T-helper 2 cell (primary cell): ENCODE measurements around the gene ADAMTS2.
"Not testable (repeated sequence)": the region's sequence is repeated elsewhere in the genome, so short reads cannot be mapped to it uniquely, and the experiment has no call there.

Source experiments
- DNase-seq, 5 experiments: peaks; one replicate each; pipeline versions ENCODE4 v3.0.0 to v3.0.0-alpha.2; 2012 to 2022

The ADAMTS2 gene

GRCh38 chr5:179296150-179296821 is 49.0 kb downstream of the ADAMTS2 start:
- DNase-seq: no peak

DNA sequence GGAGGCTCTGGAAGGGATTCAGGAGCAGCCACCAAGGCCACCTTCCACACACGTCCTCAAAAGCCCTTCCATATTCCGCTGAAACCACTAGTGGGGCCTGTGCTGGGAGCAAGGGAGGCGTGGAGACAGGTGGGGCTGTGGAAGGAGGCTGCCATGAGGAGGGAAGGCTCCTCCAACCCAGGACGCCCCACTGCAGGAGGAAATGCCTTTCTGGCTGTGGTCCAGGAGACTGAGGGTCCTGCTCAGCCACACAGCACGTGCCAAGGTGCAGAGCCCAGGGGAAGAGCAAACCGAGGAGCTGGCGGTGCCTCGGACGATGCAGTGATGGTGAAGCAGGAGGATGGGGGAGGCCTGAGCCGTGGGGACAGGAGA is 49.5 kb downstream of the ADAMTS2 start:
- no peak for DNase-seq

GRCh38 chr5:179294891-179295777 is 50.1 kb downstream of the ADAMTS2 start:
- DNase-seq: no peak

DNA sequence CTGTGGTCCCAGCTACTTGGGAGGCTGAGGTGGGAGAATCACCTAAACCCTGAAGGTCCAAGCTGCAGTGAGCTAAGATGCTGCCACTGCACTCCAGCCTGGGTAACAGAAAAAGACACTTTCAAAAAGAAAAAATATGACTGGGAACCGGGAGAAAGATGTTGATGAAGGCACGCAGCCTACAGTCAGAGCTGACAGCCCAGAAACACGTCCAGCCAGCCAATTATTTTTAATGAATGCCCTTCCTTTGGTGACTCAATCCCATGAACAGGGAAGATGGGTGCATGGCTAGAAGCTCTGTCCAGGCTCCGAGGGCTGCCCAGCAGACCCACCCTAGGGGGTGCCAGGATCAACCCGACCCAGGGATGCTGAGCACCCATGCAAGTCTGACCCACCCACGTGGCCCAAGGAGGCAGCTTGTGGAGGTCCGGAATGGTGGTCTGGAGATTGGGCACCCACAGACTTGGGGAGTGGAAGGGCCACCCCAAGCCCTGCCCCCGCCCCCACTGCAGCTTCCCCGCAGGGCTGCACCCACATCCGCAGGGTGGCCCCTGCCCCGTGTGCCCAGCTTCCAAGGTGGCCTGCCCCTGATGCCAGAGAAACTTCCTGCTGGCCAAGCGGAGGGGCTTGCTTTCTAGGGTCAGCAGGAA is 51.0 kb downstream of the ADAMTS2 start:
- no peak for DNase-seq

DNA sequence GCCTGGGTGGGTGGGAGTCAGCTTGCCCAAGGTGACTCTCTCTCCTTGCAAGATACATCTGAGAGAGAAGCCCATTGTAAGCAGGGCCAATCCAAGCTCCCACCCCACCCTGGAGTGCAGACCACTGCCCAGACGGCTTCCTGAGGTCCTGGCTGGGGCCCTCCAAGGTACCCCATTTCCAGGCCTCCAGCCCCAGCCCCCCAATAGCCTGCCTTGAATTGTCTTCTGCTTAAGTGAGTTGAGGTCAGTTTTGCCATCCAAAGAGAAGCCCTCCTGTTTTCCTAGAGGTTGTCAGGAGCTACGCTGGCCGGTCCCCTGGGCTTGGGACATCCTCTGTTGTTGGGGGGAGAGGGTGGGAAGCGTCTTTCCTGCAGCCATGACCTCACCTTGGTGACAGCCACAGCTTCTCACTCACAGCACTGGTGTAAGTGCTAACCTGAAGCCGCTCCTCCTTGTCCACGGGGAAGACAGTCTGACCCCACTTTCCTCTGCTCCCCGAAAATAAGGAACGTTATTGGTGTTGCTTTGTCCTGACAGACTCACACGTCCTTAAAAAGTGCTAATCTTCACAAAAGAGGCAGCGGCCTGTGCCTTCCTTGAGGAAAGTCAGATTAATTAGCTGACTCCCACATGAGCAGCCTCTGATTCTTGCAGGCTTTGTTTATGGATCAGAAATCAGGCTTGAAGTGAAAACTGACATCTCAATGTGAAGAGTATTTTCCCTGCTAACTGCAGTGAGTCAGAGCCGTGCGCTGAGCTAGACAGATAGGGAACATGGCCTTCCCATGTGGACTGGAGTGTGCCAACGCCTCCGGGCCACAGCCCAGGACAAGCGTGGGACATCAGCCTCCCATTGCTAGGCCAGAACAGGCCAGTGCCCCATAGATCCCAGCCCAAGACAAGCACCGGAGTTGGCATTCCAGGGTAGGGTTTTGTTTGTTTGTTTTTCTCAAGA is 52.3 kb downstream of the ADAMTS2 start:
- no peak for DNase-seq

DNA sequence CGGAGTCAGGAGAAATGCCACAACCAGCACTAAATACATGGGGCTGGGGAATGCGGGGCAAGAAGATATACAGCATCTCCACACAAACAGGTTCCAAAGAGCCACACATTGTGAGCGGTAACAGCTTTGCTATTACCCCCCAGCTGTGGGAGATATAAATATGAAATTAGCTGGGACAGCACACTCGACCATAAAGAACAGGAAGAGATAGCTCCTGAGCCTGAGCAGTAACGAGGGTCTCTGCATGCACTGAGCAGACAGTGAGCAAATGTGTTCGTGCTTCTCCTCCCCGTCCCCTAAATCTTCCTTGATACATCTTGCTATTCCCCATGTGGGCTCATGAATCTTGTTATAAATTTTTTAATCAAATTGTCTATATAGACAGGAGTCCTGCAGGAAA is 53.1 kb downstream of the ADAMTS2 start:
- no peak for DNase-seq

DNA sequence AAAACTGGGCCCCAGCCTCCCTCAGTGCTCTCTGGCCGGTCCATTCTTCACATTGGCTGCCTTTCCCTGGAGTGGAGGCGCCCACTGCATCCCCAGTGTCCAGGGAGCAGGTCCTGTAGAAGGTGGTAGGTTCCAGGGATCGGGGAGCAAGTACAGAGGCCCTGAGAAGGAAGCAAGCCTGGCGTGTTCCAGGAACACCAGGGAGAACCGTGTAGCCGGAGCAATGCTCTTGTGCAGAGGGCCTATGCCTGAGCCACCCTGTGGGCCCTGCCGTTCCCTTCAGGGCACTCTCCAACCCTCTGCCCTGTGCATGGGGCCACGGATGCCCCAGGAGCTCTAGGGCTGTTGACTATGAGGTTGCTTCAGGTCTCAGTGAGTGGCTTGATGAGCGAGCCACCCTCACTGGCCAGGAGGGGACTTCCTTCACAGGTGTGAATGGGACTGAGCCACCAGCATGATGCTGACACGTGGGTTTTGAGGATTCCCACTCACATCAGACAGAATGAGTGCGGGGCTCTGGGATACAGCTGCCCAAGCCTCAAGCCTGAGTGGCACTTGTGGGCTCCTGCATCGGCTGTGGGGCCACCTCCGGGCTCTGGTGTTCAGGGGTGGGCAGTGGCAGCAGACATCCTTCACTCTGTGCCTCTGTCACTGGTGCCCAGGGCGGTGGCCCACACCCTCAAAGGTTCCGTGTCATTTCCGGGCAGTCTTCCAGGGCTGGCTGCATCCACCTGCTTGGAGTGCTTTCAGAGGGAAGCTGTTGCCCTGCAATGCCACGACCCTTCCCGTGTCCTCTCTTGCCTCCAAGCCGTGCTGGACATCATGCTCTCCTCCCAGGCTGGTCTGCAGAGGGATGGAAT is 54.4 kb downstream of the ADAMTS2 start:
- DNase-seq: no peak

- no peak for DNase-seq
Measured at GRCh38 chr5:179289756-179290385, 55.4 kb downstream of the ADAMTS2 start.

DNA sequence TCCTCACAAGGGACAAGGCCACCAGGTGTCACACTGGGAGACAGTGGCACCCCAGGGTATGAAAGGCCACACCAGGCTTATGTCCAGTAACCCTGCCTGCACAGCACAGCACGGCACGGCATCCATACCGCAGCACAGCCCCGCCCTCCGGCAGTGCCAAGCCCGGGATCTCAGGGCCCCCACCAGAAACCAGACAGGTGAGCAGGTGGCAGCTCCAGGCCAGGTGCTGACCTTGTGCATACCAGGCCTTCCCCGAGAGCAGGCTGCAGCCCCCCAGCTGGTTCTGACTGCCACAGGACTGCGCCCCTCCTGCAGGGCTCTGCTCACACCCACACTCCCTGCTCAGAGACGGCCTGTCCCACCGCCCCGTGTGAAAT is 56.5 kb downstream of the ADAMTS2 start:
- DNase-seq: no peak

- no peak for DNase-seq
Measured at GRCh38 chr5:179288101-179288808, 57.0 kb downstream of the ADAMTS2 start.

DNA sequence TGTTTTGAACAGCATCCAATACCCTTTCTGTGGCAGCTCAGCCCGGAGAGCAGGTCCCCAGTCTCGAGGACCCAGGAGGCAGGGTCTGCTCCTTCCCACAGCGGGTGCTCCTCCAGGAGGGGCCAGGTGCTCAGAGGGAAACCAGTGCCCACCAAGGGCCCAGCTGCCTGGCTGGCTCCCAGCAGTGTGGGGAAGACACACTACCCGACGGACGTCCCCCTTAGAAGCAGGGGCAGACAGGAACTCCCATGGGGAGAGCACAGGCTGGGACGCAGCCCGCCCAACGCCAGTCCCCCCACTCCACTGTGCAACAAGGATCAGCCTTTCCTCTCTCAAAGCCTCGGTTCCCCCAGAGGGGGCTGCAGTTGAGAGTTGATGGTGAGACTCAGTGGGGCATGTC is 57.6 kb downstream of the ADAMTS2 start:
- DNase-seq: no peak

GRCh38 chr5:179287071-179287470 is 58.2 kb downstream of the ADAMTS2 start:
- no peak for DNase-seq

GRCh38 chr5:179285776-179286162 is 59.5 kb downstream of the ADAMTS2 start:
- DNase-seq: not testable (repeated sequence)

- no peak for DNase-seq
Measured at GRCh38 chr5:179284751-179285631, 60.3 kb downstream of the ADAMTS2 start.

DNA sequence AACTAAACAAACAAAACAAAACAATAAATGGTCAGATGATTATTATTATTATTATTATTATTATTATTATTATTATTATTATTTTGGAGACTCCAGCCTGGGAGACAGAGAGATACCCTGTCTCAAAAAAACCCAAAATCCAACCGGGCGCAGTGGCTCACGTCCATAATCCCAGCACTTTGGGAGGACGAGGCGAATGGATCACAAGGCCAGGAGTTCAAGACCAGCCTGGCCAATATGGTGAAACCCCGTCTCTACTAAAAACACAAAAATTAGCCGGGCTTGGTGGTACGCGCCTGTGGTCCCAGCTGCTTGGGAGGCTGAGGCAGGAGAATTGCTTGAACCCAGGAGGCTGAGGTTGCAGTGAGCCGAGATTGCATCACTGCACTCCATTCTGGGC is 61.4 kb downstream of the ADAMTS2 start:
- not testable (repeated sequence) for DNase-seq

DNA sequence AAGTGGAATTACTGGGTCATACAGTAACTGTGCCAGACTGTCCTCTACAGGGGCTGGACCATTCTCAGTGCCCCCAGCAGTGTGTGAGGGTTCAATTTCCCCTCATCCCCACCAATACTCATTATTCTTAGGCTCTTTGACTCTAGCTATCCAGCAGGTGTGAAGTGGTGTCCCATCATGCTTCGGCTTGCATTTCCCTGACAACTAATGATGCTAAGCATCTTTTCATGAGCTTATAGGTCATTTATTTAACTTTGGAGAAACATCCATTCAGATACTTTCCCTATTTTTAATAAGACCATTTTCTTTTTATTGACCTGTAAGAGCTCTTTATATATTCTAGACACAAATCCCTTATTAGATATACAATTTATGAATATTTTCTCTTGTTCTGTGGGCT is 63.6 kb downstream of the ADAMTS2 start:
- DNase-seq: no peak

DNA sequence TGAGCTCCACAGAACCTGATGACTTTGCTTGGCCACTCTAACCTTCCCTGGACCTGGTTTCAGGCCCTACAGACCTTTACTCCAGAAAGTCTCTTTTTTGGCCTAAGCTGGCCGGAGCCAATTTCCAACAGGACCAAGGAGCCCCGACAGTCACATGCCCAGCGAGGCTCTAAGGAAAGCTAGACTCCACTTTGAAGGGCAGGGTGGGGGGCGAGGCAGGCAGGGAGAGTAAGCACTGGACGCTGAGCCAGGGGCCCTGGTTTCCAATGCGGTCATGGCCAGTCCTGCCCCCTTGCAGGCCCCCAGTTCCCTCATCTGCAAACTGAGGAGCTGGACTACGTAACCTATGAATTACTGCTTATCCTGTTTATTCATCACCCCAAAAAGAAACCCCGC is 65.2 kb downstream of the ADAMTS2 start:
- DNase-seq: no peak

GRCh38 chr5:179279347-179280094 is 65.7 kb downstream of the ADAMTS2 start:
- DNase-seq: no peak

DNA sequence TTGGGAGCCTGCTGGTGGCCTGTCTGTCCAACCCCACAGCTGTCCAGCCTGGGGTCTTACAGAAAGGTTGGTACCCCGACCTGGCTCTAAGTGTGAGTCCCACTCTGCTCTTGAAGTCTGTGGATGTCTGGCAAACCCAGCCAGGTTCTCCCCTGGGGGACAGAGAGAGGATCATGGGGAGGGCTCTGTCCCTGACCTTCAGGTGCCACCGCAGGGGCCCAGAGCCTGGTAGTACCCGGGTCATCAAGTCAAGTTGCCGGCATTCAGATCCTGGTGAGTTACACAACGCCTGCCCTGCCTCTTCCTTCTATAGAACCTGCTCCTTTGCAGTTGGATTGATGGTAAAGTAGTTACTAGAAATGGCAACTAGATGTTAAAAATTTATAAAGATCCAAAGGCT is 66.7 kb downstream of the ADAMTS2 start:
- no peak for DNase-seq
